ENCODE measurements around the gene ST7. TPM values are rescaled to one million over a fixed set of nuclear protein-coding genes. Genes with fewer than 3 reads are reported as not detected.

ST7 gene
- total RNA-seq, 1 donor, result 31.5 TPM

DNA sequence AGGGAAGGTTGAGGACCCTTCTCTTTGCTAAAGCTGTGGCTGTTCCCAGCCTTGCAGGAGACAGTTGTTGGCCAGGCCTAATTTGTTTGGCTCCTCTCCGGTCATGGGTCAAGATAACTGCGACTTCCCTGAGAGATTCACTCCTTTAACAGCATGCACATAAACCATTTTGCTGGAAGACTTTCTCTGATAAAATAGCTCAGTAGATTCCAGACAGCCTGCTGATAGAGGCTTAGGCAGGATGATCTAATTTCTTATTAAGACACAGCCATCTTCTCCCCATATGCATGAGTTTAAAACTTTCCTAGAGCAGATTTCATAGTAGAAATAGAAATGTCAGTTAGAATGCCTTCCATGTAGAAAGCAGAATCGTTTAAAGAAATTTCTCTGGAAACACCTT lies 187.6 kb downstream of the ST7 start:
- DNase-seq (ENCODE audit: low read depth), result no peak
- TF ChIP-seq, protein P1, sequence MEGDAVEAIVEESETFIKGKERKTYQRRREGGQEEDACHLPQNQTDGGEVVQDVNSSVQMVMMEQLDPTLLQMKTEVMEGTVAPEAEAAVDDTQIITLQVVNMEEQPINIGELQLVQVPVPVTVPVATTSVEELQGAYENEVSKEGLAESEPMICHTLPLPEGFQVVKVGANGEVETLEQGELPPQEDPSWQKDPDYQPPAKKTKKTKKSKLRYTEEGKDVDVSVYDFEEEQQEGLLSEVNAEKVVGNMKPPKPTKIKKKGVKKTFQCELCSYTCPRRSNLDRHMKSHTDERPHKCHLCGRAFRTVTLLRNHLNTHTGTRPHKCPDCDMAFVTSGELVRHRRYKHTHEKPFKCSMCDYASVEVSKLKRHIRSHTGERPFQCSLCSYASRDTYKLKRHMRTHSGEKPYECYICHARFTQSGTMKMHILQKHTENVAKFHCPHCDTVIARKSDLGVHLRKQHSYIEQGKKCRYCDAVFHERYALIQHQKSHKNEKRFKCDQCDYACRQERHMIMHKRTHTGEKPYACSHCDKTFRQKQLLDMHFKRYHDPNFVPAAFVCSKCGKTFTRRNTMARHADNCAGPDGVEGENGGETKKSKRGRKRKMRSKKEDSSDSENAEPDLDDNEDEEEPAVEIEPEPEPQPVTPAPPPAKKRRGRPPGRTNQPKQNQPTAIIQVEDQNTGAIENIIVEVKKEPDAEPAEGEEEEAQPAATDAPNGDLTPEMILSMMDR (IDR thresholded peaks at IDR 0.05; ENCODE audit: insufficient read depth, low read depth, low read length), result no peak
- no peak overlapping the region for H3K4me3 ChIP-seq (ENCODE audit: low read depth, low read length)

DNA sequence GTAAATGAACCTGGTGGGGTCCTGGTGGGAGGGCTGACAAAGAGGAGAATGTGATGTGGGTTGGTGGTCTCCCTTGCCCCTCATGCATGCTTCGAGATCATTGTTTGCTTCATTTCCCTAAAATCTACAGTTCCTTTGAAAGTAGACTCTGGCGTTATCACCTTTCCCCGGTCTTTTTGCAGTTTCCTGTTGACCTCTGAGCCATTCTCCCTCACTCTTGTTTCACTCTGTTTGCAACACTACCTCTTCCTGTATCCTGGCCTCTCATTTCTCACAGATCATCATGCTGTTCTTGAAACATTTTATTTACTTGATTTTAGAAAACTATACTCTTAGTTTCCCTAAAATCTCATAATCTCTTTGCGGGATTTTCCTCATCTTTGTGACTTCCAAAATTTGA lies 189.8 kb downstream of the ST7 start:
- TF ChIP-seq, protein P1 (IDR thresholded peaks at IDR 0.05; ENCODE audit: insufficient read depth, low read depth, low read length), result no peak
- no peak for DNase-seq (ENCODE audit: low read depth)
- no peak overlapping the region for H3K4me3 ChIP-seq (ENCODE audit: low read depth, low read length)

DNA sequence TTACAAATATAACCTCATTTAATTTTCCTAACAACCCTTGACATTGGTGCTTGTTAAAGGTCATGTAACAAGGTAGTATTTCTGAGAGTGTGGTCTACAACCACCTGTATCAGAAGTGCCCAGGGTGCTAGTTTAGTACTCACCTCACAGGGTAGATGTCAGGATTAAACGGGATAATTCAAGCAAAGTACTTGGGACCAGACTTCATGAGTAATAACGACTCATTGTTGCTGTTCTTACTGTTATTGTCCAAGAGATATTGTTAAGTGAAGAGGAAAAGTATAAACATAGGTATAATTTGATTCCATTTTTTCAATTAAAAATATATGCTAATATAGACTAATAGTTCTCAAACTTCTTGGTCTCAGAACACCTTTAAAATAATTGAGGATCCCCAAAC lies 190.3 kb downstream of the ST7 start:
- H3K4me3 ChIP-seq (ENCODE audit: low read depth, low read length), result no peak overlapping the region
- DNase-seq (ENCODE audit: low read depth), result no peak
- TF ChIP-seq, protein P1 (IDR thresholded peaks at IDR 0.05; ENCODE audit: insufficient read depth, low read depth, low read length), result no peak

DNA sequence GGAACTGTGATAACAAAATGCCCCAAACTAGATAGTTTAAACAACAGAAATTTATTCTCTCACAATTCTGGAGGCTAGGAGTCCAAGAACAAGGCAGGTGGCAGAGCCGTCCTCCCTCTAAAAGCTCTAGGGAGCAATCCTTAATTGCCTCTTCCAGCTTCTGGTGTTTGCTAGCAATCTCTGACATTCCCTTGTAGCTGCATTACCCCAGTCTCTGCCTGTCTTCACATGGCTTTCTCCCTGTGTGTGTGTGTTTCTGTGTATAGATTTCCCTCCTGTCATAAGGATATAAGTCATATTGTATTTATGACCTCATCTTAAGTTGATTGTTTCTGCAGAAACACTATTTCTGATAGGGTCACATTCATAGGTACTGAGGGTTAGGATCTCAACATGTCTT lies 192.0 kb downstream of the ST7 start:
- DNase-seq (ENCODE audit: low read depth), result no peak
- TF ChIP-seq, protein P1 (IDR thresholded peaks at IDR 0.05; ENCODE audit: insufficient read depth, low read depth, low read length), result no peak

DNA sequence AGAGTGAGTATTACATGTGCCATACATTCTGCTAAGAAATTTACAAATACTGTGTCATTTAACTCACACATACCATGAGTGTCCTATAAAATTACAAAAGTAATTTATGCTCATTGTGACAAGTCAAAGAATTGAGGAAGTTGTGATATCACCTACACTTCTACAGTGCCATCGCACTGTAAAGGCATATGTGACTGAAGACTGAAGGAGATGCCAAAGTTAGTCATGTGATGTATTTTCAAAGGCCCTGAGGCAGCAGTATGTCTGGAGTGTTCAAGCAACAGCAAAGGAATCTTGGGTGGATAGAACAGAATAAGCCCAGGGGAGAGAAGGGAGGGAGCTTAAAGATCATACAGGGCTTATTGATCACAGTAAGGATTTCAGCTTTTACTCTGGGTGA lies 192.8 kb downstream of the ST7 start:
- TF ChIP-seq, protein P1 (IDR thresholded peaks at IDR 0.05; ENCODE audit: insufficient read depth, low read depth, low read length), result no peak
- DNase-seq (ENCODE audit: low read depth), result no peak
- H3K4me3 ChIP-seq (ENCODE audit: low read depth, low read length), result no peak overlapping the region

More for the DNA sequence above, 192.0 kb downstream of the ST7 start:
- H3K4me3 ChIP-seq (ENCODE audit: low read depth, low read length), result no peak overlapping the region

DNA sequence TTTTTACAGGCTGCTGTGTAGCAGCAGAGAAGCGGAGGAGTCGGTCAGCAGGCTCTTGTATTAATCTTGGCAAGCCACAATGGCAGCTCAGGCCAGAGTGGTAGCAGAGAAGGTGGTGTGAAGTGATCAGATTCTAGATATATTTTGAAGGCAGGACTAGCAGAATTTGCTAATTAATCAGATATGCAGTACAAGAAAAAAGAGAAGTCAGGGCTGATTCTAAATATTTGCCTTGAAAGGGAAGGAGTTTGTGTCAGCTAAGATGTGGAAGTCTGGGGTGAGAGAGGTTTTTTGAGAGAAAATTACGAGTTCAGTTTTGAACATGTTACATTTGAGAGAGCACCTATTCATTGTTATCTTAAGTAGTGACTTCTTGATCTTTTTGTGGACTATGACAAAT lies 193.2 kb downstream of the ST7 start:
- DNase-seq (ENCODE audit: low read depth), result no peak
- TF ChIP-seq, protein P1 (IDR thresholded peaks at IDR 0.05; ENCODE audit: insufficient read depth, low read depth, low read length), result no peak
- no peak overlapping the region for H3K4me3 ChIP-seq (ENCODE audit: low read depth, low read length)

DNA sequence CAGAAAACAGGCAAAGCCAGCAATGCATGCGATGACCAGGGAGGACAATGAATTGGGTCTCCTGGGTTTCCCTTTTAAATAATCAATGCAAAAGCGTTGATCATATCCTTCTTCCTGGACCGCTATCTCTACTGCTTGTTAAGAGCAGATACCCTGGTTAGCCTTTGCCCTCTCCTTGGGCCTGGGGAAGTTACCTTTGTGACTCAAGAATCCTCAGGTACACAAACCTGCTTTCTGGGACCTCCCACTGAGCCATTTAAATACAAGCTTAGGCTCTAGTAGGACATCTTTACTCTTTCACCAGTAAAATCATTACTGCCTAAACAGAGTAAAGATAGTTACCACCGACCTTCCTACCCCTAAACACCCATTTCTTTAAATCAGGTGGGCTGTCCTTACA lies 195.7 kb downstream of the ST7 start:
- DNase-seq (ENCODE audit: low read depth), result no peak
- no peak overlapping the region for H3K4me3 ChIP-seq (ENCODE audit: low read depth, low read length)
- TF ChIP-seq, protein P1 (IDR thresholded peaks at IDR 0.05; ENCODE audit: insufficient read depth, low read depth, low read length), result no peak
